IMR-90 (cell line): ENCODE results near the gene ITGA3. TPM values are rescaled to one million over a fixed set of nuclear protein-coding genes. Genes with fewer than 3 reads are reported as not detected.
A peak's percentile ranks its signal among the peaks of the same experiment; 100 is the strongest.

Experiments used
- ATAC-seq: fragments of 200-7000 bp; cut with Tn5 transposase; 2 replicates; pipeline ENCODE4 v1.9.1; 2020; ENCODE audit warnings: low read depth, mild to moderate bottlenecking, moderate library complexity
- BruUV-seq: library from RNA; stranded (reverse); fragments of 400-500 nt; replicated peaks from 2 replicates; lab custom pipeline; 2021; lab: Mats Ljungman, UMichigan
- CTCF ChIA-PET: fragments of 300-600 bp; formaldehyde crosslinking; extraction: SDS; loops from one replicate; lab custom pipeline; 2021; ENCODE audit warnings: antibody characterized with exemption; lab: Yijun Ruan, JAX
- POLR2A ChIA-PET: fragments of 300-600 bp; sonication (Branson Sonifier 250); formaldehyde crosslinking; loops from one replicate; lab custom pipeline; 2022; ENCODE audit warnings: antibody characterized with exemption; ENCODE audit not compliant: unreplicated experiment; lab: Charles Lee
- DNase-seq: peaks from one replicate; pipeline ENCODE4 v3.0.0; 2013
- H2AFZ ChIP-seq: replicated peaks from 2 replicates; pipeline ENCODE3; 2013; ENCODE audit warnings: low read length, mild to moderate bottlenecking; ENCODE audit not compliant: poor library complexity
- H2AK5ac ChIP-seq: 2 replicates; pipeline ENCODE4 v1.6.1; 2013; ENCODE audit warnings: low read depth, low read length, inconsistent platforms
- H2AK9ac ChIP-seq: replicated peaks from 2 replicates; pipeline ENCODE3; 2013; ENCODE audit warnings: mild to moderate bottlenecking, low read depth, low read length, moderate library complexity; ENCODE audit not compliant: poor library complexity
- H2BK120ac ChIP-seq: 2 replicates; pipeline ENCODE4 v1.6.1; 2013; ENCODE audit warnings: low read depth, low read length, inconsistent platforms
- H2BK15ac ChIP-seq: 3 replicates; pipeline ENCODE4 v1.6.1; 2013; ENCODE audit warnings: low read depth, low read length, inconsistent platforms
- H2BK20ac ChIP-seq: 2 replicates; pipeline ENCODE4 v1.6.1; 2013; ENCODE audit warnings: low read depth, mild to moderate bottlenecking, inconsistent platforms, low read length, moderate library complexity
- H2BK5ac ChIP-seq: 2 replicates; pipeline ENCODE4 v1.6.1; 2013; ENCODE audit warnings: mild to moderate bottlenecking, low read depth, low read length, inconsistent platforms; ENCODE audit not compliant: poor library complexity, severe bottlenecking
- H3K14ac ChIP-seq: replicated peaks from 2 replicates; pipeline ENCODE4 v1.6.1; 2013; ENCODE audit warnings: low read depth, low read length, inconsistent platforms
- H3K18ac ChIP-seq: 2 replicates; pipeline ENCODE4 v1.6.1; 2013; ENCODE audit warnings: low read depth, low read length, control low read depth
- H3K23ac ChIP-seq: 2 replicates; pipeline ENCODE4 v1.6.1; 2013; ENCODE audit warnings: low read depth, low read length, inconsistent platforms
- H3K27ac ChIP-seq: 2 replicates; pipeline ENCODE4 v1.5.1; 2013; ENCODE audit warnings: mild to moderate bottlenecking, control low read depth, low read length; ENCODE audit not compliant: insufficient read depth
- H3K27me3 ChIP-seq: 2 replicates; pipeline ENCODE4 v1.6.1; 2013; ENCODE audit warnings: low read length; ENCODE audit not compliant: control insufficient read depth, insufficient read depth
- H3K36me3 ChIP-seq: 2 replicates; pipeline ENCODE4 v1.6.1; 2013; ENCODE audit warnings: low read length, mixed read lengths; ENCODE audit not compliant: control insufficient read depth, insufficient read depth
- H3K4ac ChIP-seq: 2 replicates; pipeline ENCODE4 v1.6.1; 2013; ENCODE audit warnings: low read depth, low read length, inconsistent platforms
- H3K4me1 ChIP-seq: 2 replicates; pipeline ENCODE4 v1.6.1; 2013; ENCODE audit warnings: low read length, mixed read lengths; ENCODE audit not compliant: control insufficient read depth, insufficient read depth
- H3K4me2 ChIP-seq: 2 replicates; pipeline ENCODE4 v1.6.1; 2013; ENCODE audit warnings: low read depth, mild to moderate bottlenecking, control low read depth, low read length, moderate library complexity
- H3K4me3 ChIP-seq: 2 replicates; pipeline ENCODE4 v1.5.1; 2013; ENCODE audit warnings: low read depth, mild to moderate bottlenecking, control low read depth, low read length, moderate library complexity; ENCODE audit not compliant: insufficient read depth
- H3K56ac ChIP-seq: 2 replicates; pipeline ENCODE4 v1.6.1; 2013; ENCODE audit warnings: low read length, inconsistent platforms; ENCODE audit not compliant: insufficient read depth; ENCODE audit errors: extremely low read depth
- H3K79me1 ChIP-seq, 2 experiments: 2 replicates each; pipeline ENCODE4 v1.6.1; 2013; ENCODE audit warnings: low read length in 2 of 2, inconsistent platforms in 1 of 2, low read depth in 1 of 2
- H3K9ac ChIP-seq: 2 replicates; pipeline ENCODE4 v1.6.1; 2013; ENCODE audit warnings: low read depth, low read length, control low read depth
- H3K9me1 ChIP-seq: 2 replicates; pipeline ENCODE4 v1.6.1; 2013; ENCODE audit warnings: low read length, inconsistent platforms; ENCODE audit not compliant: insufficient read depth
- H3K9me3 ChIP-seq: 2 replicates; pipeline ENCODE4 v1.6.1; 2013; ENCODE audit warnings: low read length; ENCODE audit not compliant: control insufficient read depth, insufficient read depth
- H4K20me1 ChIP-seq: 2 replicates; pipeline ENCODE4 v1.6.1; 2013; ENCODE audit warnings: low read length, inconsistent platforms; ENCODE audit not compliant: insufficient read depth
- H4K5ac ChIP-seq: 2 replicates; pipeline ENCODE4 v1.6.1; 2013; ENCODE audit warnings: mild to moderate bottlenecking, low read depth, low read length, control low read depth
- H4K8ac ChIP-seq, 2 experiments: 2 replicates each; pipeline ENCODE4 v1.6.1; 2013; ENCODE audit warnings: low read depth in 2 of 2, low read length in 2 of 2, control low read depth in 1 of 2, inconsistent platforms in 1 of 2
- H4K91ac ChIP-seq: 2 replicates; pipeline ENCODE4 v1.6.1; 2013; ENCODE audit warnings: low read depth, low read length, inconsistent platforms; ENCODE audit not compliant: insufficient read depth
- BHLHE40 ChIP-seq: fragments of 150-350 bp; IDR thresholded peaks from 2 replicates; pipeline ENCODE4 v1.6.1; 2016; ENCODE audit warnings: mild to moderate bottlenecking, low read depth, low read length
- CEBPB ChIP-seq: IDR thresholded peaks from 2 replicates; pipeline ENCODE4 v1.6.1; 2012; ENCODE audit warnings: low read depth, low read length, improper control_type of control experiment
- CTCF ChIP-seq: conservative IDR thresholded peaks from 2 replicates; pipeline ENCODE4 v1.5.1; 2012; ENCODE audit warnings: mild to moderate bottlenecking, low read depth, low read length, improper control_type of control experiment
- ELK1 ChIP-seq: fragments of 150-350 bp; IDR thresholded peaks from 2 replicates; pipeline ENCODE4 v1.6.1; 2016; ENCODE audit warnings: low read depth, mild to moderate bottlenecking, low read length, moderate library complexity, borderline replicate concordance
- FOS ChIP-seq: fragments of 150-350 bp; IDR thresholded peaks from 2 replicates; pipeline ENCODE4 v1.6.1; 2016; ENCODE audit warnings: low read depth, low read length
- MXI1 ChIP-seq: IDR thresholded peaks from 2 replicates; pipeline ENCODE4 v1.6.1; 2012; ENCODE audit warnings: low read depth, mild to moderate bottlenecking, low read length, moderate library complexity, borderline replicate concordance
- NFE2L2 ChIP-seq: fragments of 150-350 bp; IDR thresholded peaks from 2 replicates; pipeline ENCODE4 v1.6.1; 2016; ENCODE audit warnings: low read depth, mild to moderate bottlenecking, low read length
- POLR2A ChIP-seq: IDR thresholded peaks from 2 replicates; pipeline ENCODE4 v1.6.1; 2012; ENCODE audit warnings: mild to moderate bottlenecking, low read depth, low read length
- RFX5 ChIP-seq: IDR thresholded peaks from 2 replicates; pipeline ENCODE4 v1.8.0; 2012; ENCODE audit warnings: low read depth, mild to moderate bottlenecking, low read length, moderate library complexity
- SMC3 ChIP-seq: fragments of 150-350 bp; IDR thresholded peaks from 2 replicates; pipeline ENCODE4 v1.6.1; 2016; ENCODE audit warnings: low read depth, mild to moderate bottlenecking, antibody characterized with exemption, low read length, moderate library complexity
- USF2 ChIP-seq: fragments of 150-350 bp; IDR thresholded peaks from 2 replicates; pipeline ENCODE4 v1.6.1; 2017; ENCODE audit warnings: mild to moderate bottlenecking, antibody characterized with exemption, low read length, low read depth
- WGBS, 2 experiments: methylation state at CpG; one replicate each; pipeline versions ENCODE4 v1.1.5 to v1.1.7; 2013; ENCODE audit warnings: missing lambda C conversion rate in 2 of 2; ENCODE audit not compliant: insufficient read length in 1 of 2; ENCODE audit errors: extremely low coverage in 2 of 2; 5-methylcytosine and 5-hydroxymethylcytosine counted together
- dilution Hi-C: fragments of 300-500 bp; cut with HindIII; formaldehyde crosslinking; loops from one replicate; pipeline ENCODE4 v1.14.3; 2018; ENCODE audit warnings: low sequenced_read_pairs; ENCODE audit not compliant: unreplicated experiment
- in situ Hi-C: fragments of 300-500 bp; cut with MboI; formaldehyde crosslinking; loops from 3 replicates; pipeline ENCODE4 v1.14.3; 2019; ENCODE audit warnings: low sequenced_read_pairs, inconsistent platforms, mixed read lengths
- intact Hi-C: fragments of 100-400 bp; cut with micrococcal nuclease; formaldehyde crosslinking; loops from 2 replicates; pipeline ENCODE4 v1.10.0; 2022
- polyA plus RNA-seq, 3 experiments: library from polyadenylated mRNA; depleted of rRNA; stranded (reverse); fragments of >200 nt; gene quantifications; 2 replicates each; pipeline ENCODE4 v1.2.3, GENCODE V29; 2012; ENCODE audit warnings: low replicate concordance in 1 of 3
- total RNA-seq: library from RNA; depleted of rRNA; stranded (reverse); fragments of >200 nt; gene quantifications from 2 replicates; pipeline ENCODE4 v1.2.3, GENCODE V29; 2012

ITGA3 gene
- total and polyA plus RNA-seq, 2 of the 4 experiments (the other 2 are of a cell fraction): 78.0 to 202 TPM

DNA sequence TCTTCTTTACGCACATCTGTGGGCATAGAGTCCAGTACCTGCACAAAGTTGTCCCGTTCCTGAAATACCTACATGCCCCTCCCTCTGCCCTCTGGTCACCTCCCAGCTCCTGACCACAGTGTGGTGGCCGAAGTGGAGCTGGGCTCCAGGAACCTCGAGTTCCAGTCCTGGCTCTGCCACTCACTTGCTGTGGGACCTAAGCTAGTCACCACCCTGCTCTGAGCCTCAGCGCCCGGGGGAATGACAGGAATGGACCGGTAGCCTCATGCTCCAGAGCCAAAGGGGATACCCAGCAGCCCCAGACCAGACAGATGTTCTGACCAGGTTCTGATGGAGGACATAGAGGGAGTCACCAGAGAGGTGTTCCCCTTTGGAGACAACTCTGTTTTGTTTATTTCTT lies 26.7 kb upstream of the ITGA3 start:
- Histone ChIP-seq H3K4me3 (no peak overlapping the region), H3K14ac (0 out of 2 replicates have a peak overlapping the region, but pooled peaks have one; percentile 86), H3K9ac (no peak overlapping the region), H2BK20ac (peak overlapping the region; percentile 95), H3K27ac (no peak overlapping the region), H2BK15ac (peak overlapping the region; percentile 100; the same call in 2 of the 3 replicates), H3K36me3 (no peaks in the 10 kb centered on the region), H4K20me1 (no peaks in the 10 kb centered on the region; the same call in 1 of the 2 replicates), H2BK120ac (peak overlapping the region; percentile 97), H3K4me2 (no peak overlapping the region), H3K79me1 (peaks cover 0 to 5% of the 10 kb centered on the region in 2 experiments; a peak in 1 of 4 replicates), H2BK5ac (peak overlapping the region; percentile 67), H3K9me3 (no peaks in the 10 kb centered on the region), H3K18ac (no peak overlapping the region), H4K5ac (no peak overlapping the region; the same call in 1 of the 2 replicates), H3K9me1 (peaks cover 16% of the 10 kb centered on the region), H4K8ac (peak overlapping the region; percentile 76 to 90; a peak in 3 of 4 replicates), H3K23ac (no peak overlapping the region), H2AK5ac (peak overlapping the region; percentile 97), H3K27me3 (no peaks in the 10 kb centered on the region), H3K56ac (no peak overlapping the region), H4K91ac (peak overlapping the region; percentile 97), H3K4me1 (peaks cover 19% of the 10 kb centered on the region), H2AFZ (peak overlapping the region; percentile 86), H3K4ac (peak overlapping the region; percentile 98), H2AK9ac (peak overlapping the region; percentile 59)
- ATAC-seq (no peak), DNase-seq (no peak)
- in situ Hi-C loops (loop anchor here (5.0 kb wide), 1 partner anchor 58 kb away; no protein-coding TSS in a partner anchor), dilution Hi-C loops (no loop called here), intact Hi-C loops (no loop called here)
- CTCF ChIA-PET: interaction anchor here (1.8 kb wide), 1 partner anchor 65 kb away, joined by 4 read pairs; no protein-coding TSS in a partner anchor
- no TSS peak for BruUV-seq
- no peak for TF ChIP-seq MXI1
- no peak for TF ChIP-seq ELK1
- no peak for TF ChIP-seq USF2
- no peak for TF ChIP-seq POLR2A
- TF ChIP-seq SMC3: no peak
- TF ChIP-seq CTCF: no peak
- no peak for TF ChIP-seq FOS
- no peak for TF ChIP-seq RFX5
- no peak for TF ChIP-seq NFE2L2
- no peak for TF ChIP-seq CEBPB
- no peak for TF ChIP-seq BHLHE40
- WGBS, 2 experiments: 96% methylated on average over 4 of the region's 7 CpGs; no CpG with 5 or more reads in 1 of the 2 experiments
- POLR2A ChIA-PET: no interaction called here
